Duodenal mucosa (tissue), 2 donors: Measurements from ENCODE around the gene SASH3.

Source experiments
- H3K27ac ChIP-seq: one replicate; pipeline ENCODE4 v1.7.0; 2013; ENCODE audit warnings: low read depth, low read length
- H3K27me3 ChIP-seq, 2 donors: one replicate each; pipeline ENCODE4 v1.7.0; 2013; ENCODE audit warnings: low read length in 2 of 2, control low read depth in 1 of 2; ENCODE audit not compliant: insufficient read depth in 2 of 2, control insufficient read depth in 1 of 2
- H3K36me3 ChIP-seq, 2 donors: one replicate each; pipeline ENCODE4 v1.7.0; 2013; ENCODE audit warnings: low read length in 2 of 2, control low read depth in 1 of 2; ENCODE audit not compliant: insufficient read depth in 2 of 2, control insufficient read depth in 1 of 2
- H3K4me1 ChIP-seq, 2 donors: one replicate each; pipeline ENCODE4 v1.7.0; 2013; ENCODE audit warnings: low read length in 2 of 2, control low read depth in 1 of 2; ENCODE audit not compliant: insufficient read depth in 2 of 2, control insufficient read depth in 1 of 2
- H3K4me3 ChIP-seq, 2 donors: one replicate each; pipeline ENCODE4 v1.7.0; 2013; ENCODE audit warnings: low read length in 2 of 2, low read depth in 1 of 2
- H3K9ac ChIP-seq, 2 donors: one replicate each; pipeline ENCODE4 v1.7.0; 2013; ENCODE audit warnings: low read length in 2 of 2, low read depth in 1 of 2
- H3K9me3 ChIP-seq, 2 donors: one replicate each; pipeline ENCODE4 v1.7.0; 2013; ENCODE audit warnings: low read length in 2 of 2, control low read depth in 1 of 2; ENCODE audit not compliant: control insufficient read depth in 1 of 2

SASH3 gene

GRCh38 chrX:129808158-129808828 is 28.5 kb downstream of the SASH3 start:
- peaks cover 12 to 38% of the 10 kb centered on the region in 2 donors for H3K36me3 ChIP-seq
- H3K27me3 ChIP-seq = no peaks in the 10 kb centered on the region
- peaks cover 0 to 5% of the 10 kb centered on the region in 2 donors for H3K4me1 ChIP-seq
- no peak overlapping the region for H3K27ac ChIP-seq
- H3K9me3 ChIP-seq = no peaks in the 10 kb centered on the region
- no peak overlapping the region for H3K9ac ChIP-seq
- H3K4me3 ChIP-seq = no peak overlapping the region

- H3K27ac ChIP-seq = no peak overlapping the region
- H3K4me3 ChIP-seq = no peak overlapping the region
- peaks cover 5 to 31% of the 10 kb centered on the region in 2 donors for H3K36me3 ChIP-seq
- H3K4me1 ChIP-seq = peaks cover 0 to 5% of the 10 kb centered on the region in 2 donors
- no peaks in the 10 kb centered on the region for H3K27me3 ChIP-seq
- no peaks in the 10 kb centered on the region for H3K9me3 ChIP-seq
- no peak overlapping the region for H3K9ac ChIP-seq
Measured at GRCh38 chrX:129808829-129809796, 29.4 kb downstream of the SASH3 start.

- Histone ChIP-seq H3K27me3 (no peaks in the 10 kb centered on the region), H3K9me3 (no peaks in the 10 kb centered on the region), H3K4me1 (peaks cover 0 to 5% of the 10 kb centered on the region in 2 donors), H3K9ac (no peak overlapping the region), H3K36me3 (peaks cover 5 to 34% of the 10 kb centered on the region in 2 donors), H3K27ac (no peak overlapping the region), H3K4me3 (no peak overlapping the region)
Measured at GRCh38 chrX:129813662-129814368, 34.1 kb downstream of the SASH3 start.

DNA sequence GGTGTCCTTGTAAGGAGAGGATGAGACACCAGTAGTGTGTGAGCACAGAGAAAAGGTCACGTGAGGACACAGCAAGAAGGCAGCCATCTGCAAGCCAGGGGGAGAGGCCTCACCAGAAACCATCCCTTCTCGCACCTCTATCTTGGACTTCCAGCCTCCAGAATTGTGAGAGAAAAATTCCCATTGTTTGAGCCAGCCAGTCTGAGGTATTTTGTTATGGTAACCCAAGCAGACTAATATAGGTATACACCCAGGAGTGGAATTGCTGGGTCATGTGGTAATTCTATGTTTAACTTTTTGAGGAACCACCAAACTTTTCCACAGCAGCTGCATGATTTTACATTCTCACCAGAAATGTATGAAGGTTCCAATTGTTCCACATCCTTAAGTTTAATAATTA is 38.4 kb downstream of the SASH3 start:
- Histone ChIP-seq H3K4me1 (no peaks in the 10 kb centered on the region), H3K27me3 (no peaks in the 10 kb centered on the region), H3K36me3 (peaks cover 0 to 12% of the 10 kb centered on the region in 2 donors), H3K9ac (no peak overlapping the region), H3K27ac (no peak overlapping the region), H3K4me3 (no peak overlapping the region), H3K9me3 (no peaks in the 10 kb centered on the region)

DNA sequence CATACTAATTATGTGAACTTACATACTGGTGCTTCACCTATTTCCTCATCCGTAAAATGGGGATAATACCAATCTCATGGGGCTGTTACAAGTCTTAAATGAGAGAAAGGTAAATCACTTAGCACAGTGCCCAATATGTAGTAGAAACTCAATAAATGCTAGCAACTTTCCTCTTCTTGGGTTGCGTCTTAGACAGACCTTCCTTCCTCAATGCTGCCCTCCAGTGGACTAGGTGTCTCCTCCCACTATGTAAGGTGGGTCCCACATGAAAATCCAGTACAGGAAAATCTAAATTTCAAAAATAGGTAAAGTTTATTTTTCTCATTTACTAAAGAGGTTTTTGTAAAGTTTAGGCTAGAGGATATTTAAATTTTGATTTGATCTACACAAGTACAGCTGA is 43.4 kb downstream of the SASH3 start:
- Histone ChIP-seq H3K27ac (no peak overlapping the region), H3K4me1 (peaks cover 0 to 8% of the 10 kb centered on the region in 2 donors), H3K9me3 (no peaks in the 10 kb centered on the region), H3K36me3 (peaks cover 0 to 6% of the 10 kb centered on the region in 2 donors), H3K4me3 (no peak overlapping the region), H3K9ac (no peak overlapping the region), H3K27me3 (no peaks in the 10 kb centered on the region)

DNA sequence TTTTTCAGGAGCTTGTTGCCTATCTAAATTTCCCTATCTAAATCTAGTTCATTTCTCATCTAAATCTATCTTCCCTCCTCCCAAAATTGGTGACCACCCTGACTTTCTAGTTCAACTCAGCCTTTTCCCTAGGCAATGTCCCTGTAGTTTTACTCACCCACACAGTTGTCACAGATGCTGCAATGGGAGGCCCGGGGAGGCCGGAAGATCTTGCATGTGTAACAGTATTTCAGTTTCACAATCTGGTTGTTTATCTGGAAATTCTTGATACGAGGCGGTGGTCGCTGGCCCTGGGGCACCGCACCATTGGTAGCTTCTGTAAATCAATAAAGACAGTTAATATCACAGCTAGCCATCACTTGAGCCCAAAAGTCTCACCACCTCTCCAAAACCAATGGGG is 43.8 kb downstream of the SASH3 start:
- Histone ChIP-seq H3K27ac (no peak overlapping the region), H3K9ac (no peak overlapping the region), H3K27me3 (no peaks in the 10 kb centered on the region), H3K9me3 (no peaks in the 10 kb centered on the region), H3K4me3 (no peak overlapping the region), H3K4me1 (peaks cover 0 to 8% of the 10 kb centered on the region in 2 donors), H3K36me3 (peaks cover 0 to 8% of the 10 kb centered on the region in 2 donors)

DNA sequence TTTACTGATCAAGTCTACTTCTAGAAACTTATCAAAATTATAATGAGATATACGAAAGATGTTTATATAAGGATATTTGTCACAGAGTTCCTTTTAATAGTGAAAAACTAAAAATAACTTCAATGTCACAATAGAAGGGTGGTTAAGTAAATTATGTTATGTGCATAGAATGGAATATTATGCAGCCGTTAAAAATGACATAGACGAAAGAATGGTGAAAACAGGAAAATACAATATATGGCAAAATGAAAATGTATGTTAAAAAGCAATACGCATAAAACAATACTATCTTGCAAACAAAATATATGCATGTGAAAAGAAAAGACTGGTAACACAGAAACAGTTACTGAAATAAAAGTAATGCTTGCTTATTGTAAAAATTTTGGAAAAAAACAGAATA is 44.9 kb downstream of the SASH3 start:
- no peak overlapping the region for H3K9ac ChIP-seq
- no peak overlapping the region for H3K4me3 ChIP-seq
- no peaks in the 10 kb centered on the region for H3K27me3 ChIP-seq
- peaks cover 0 to 8% of the 10 kb centered on the region in 2 donors for H3K4me1 ChIP-seq
- no peaks in the 10 kb centered on the region for H3K9me3 ChIP-seq
- H3K27ac ChIP-seq = no peak overlapping the region
- H3K36me3 ChIP-seq = peaks cover 0 to 8% of the 10 kb centered on the region in 2 donors

DNA sequence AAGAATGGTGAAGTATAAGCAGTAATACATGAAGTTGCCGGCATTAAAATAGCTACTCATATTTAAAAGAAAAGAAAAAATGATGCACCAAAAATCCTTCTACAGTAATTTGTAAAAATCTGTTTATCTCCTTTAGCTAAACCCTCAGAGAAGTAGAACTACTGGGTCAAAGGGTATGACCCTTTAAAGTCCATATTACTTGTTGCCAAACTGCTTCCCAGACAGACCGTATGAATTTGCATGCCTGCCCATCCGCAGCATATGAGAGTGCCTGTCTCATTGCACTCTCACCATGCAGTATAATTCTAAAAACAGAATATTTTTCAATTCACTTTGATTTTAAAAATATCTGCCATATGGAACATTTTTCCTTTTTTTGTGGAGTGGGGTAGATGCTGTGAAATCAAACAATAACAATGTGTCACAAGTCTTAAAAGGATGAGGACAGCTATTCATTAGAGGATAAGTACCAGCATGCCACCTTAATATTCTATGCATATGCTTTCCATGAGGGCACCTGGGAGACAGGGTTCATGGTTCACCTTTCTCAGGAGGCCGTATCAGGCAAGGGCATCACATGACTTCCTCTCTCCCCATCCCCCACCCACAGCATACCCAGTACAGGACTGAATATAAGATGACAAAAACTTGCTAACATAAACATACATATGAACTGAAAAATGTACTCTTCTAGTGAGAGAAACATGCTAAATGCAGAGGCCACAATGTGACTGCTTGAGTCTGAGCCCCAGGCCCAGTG is 46.2 kb downstream of the SASH3 start:
- Histone ChIP-seq H3K9ac (no peak overlapping the region), H3K36me3 (peaks cover 0 to 8% of the 10 kb centered on the region in 2 donors), H3K27me3 (no peaks in the 10 kb centered on the region), H3K4me3 (no peak overlapping the region), H3K9me3 (no peaks in the 10 kb centered on the region), H3K27ac (no peak overlapping the region), H3K4me1 (peaks cover 5 to 8% of the 10 kb centered on the region in 2 donors)

- Histone ChIP-seq H3K9me3 (no peaks in the 10 kb centered on the region), H3K4me1 (peaks cover 5 to 8% of the 10 kb centered on the region in 2 donors), H3K27me3 (no peaks in the 10 kb centered on the region), H3K9ac (no peak overlapping the region), H3K4me3 (no peak overlapping the region), H3K36me3 (peaks cover 0 to 14% of the 10 kb centered on the region in 2 donors), H3K27ac (no peak overlapping the region)
Measured at GRCh38 chrX:129830494-129830893, 50.7 kb downstream of the SASH3 start.
